ENCODE results near the gene RUNX2. TPM values are rescaled to one million over a fixed set of nuclear protein-coding genes. Genes with fewer than 3 reads are reported as not detected.

The RUNX2 gene
- total and polyA plus RNA-seq, 9 of the 15 experiments (the other 6 are each of a cell fraction or from before 2014, with no cell fraction given) = 0.29 to 1.00 (median 0.43) TPM

GRCh38 chr6:45447716-45448115 is 119.6 kb downstream of the RUNX2 start (continued):
- no peak for TF ChIP-seq ZNF318 (IDR thresholded peaks at IDR 0.05; ENCODE audit: borderline replicate concordance in 1 of 2, low read depth in 1 of 2)
- TF ChIP-seq SMAD3 (CRISPR knock-in tag; conservative IDR thresholded peaks at IDR 0.05) = no peak
- TF ChIP-seq ZNF57 (CRISPR knock-in tag; IDR thresholded peaks at IDR 0.05) = no peak
- no peak for TF ChIP-seq RUNX1 (IDR thresholded peaks at IDR 0.05; ENCODE audit: low read depth)
- no peak for TF ChIP-seq BACH1 (tag; IDR thresholded peaks at IDR 0.05)
- TF ChIP-seq ARID3A (IDR thresholded peaks at IDR 0.05; ENCODE audit: borderline replicate concordance, low read depth, low read length) = no peak
- no peak for TF ChIP-seq HNRNPK (IDR thresholded peaks at IDR 0.05; ENCODE audit: low read depth, low read length, poor library complexity, severe bottlenecking)
- TF ChIP-seq L3MBTL2 (IDR thresholded peaks at IDR 0.05) = no peak
- no peak for TF ChIP-seq POLR3G (IDR thresholded peaks at IDR 0.05; ENCODE audit: extremely low read depth, insufficient read length, insufficient replicate concordance)
- TF ChIP-seq GABPA (tag; conservative IDR thresholded peaks at IDR 0.05; ENCODE audit: low read depth) = no peak

Measured in K562 (cell line).